ENCODE data around the gene ADPRH. TPM values are rescaled to one million over a fixed set of nuclear protein-coding genes. Genes with fewer than 3 reads are reported as not detected.

ADPRH gene
- polyA plus RNA-seq, 3 donors: 10.6 to 37.8 (median 31.5) TPM

Other genes starting within 250 kb of the ADPRH start
- 10 to 100 TPM in 2 of 3 donors, 1 to 10 TPM in 1; 9.6 to 12.2 (median 11.6) TPM for gene TMEM39A, start 115.9 kb upstream of the ADPRH start, polyA plus RNA-seq
- gene POGLUT1, start 110.5 kb upstream of the ADPRH start, polyA plus RNA-seq: 10 to 100 TPM; 10.1 to 34.8 (median 30.3) TPM
- gene TIMMDC1, start 80.9 kb upstream of the ADPRH start, polyA plus RNA-seq: 10 to 100 TPM; 34.1 to 81.1 (median 78.2) TPM
- gene CD80, start 19.9 kb upstream of the ADPRH start, polyA plus RNA-seq: under 1 TPM; 0.47 to 0.87 (median 0.47) TPM
- gene PLA1A, start 18.4 kb downstream of the ADPRH start, polyA plus RNA-seq: under 1 TPM in 1 of 3 donors, not detected in 2; 0.36 TPM
- 1 to 10 TPM in 1 of 3 donors, under 1 TPM in 2; 0.58 to 6.7 (median 0.63) TPM for gene POPDC2, start 81.1 kb downstream of the ADPRH start, polyA plus RNA-seq
- gene COX17, start 97.9 kb downstream of the ADPRH start, polyA plus RNA-seq: 10 to 100 TPM; 23.0 to 83.6 (median 81.6) TPM
- under 1 TPM in 1 of 3 donors, not detected in 2; 0.14 TPM for gene CFAP91, start 123.5 kb downstream of the ADPRH start, polyA plus RNA-seq
- gene NR1I2, start 202.6 kb downstream of the ADPRH start, polyA plus RNA-seq: under 1 TPM in 1 of 3 donors, not detected in 2; 0.07 TPM

All from CD14-positive monocyte (primary cell).